GM23338 (cell line): ENCODE data around the gene PDX1. TPM values are rescaled to one million over a fixed set of nuclear protein-coding genes. Genes with fewer than 3 reads are reported as not detected.

Experiments used
- ATAC-seq: fragments of 200-7000 bp; cut with Tn5 transposase; 3 replicates; pipeline ENCODE4 v1.9.1; 2020
- DNase-seq: peaks from one replicate; pipeline ENCODE4 v3.0.0-alpha.2; 2015; ENCODE audit warnings: low spot score
- H2AFZ ChIP-seq: fragments of 200-600 bp; sonication (generic); 2 replicates; pipeline ENCODE4 v1.8.0; 2016; ENCODE audit warnings: antibody characterized with exemption, mild to moderate bottlenecking, moderate library complexity
- H3F3A ChIP-seq: fragments of 200-600 bp; sonication (generic); replicated peaks from 2 replicates; pipeline ENCODE4 v1.8.0; 2017; ENCODE audit warnings: antibody characterized with exemption, mixed run types, low read depth
- H3K27ac ChIP-seq: fragments of 200-600 bp; sonication (generic); 2 replicates; pipeline ENCODE4 v1.6.1; 2016; ENCODE audit warnings: low read depth
- H3K27me3 ChIP-seq: fragments of 200-600 bp; sonication (generic); 2 replicates; pipeline ENCODE4 v1.8.0; 2016; ENCODE audit warnings: mild to moderate bottlenecking, mixed run types, moderate library complexity; ENCODE audit not compliant: insufficient read depth
- H3K36me3 ChIP-seq: fragments of 200-600 bp; sonication (generic); 2 replicates; pipeline ENCODE4 v1.8.0; 2016; ENCODE audit warnings: mild to moderate bottlenecking; ENCODE audit not compliant: insufficient read depth
- H3K4me1 ChIP-seq: fragments of 200-600 bp; sonication (generic); 2 replicates; pipeline ENCODE4 v1.8.0; 2016; ENCODE audit warnings: mild to moderate bottlenecking, moderate library complexity; ENCODE audit not compliant: insufficient read depth
- H3K4me2 ChIP-seq: fragments of 200-600 bp; sonication (generic); 2 replicates; pipeline ENCODE4 v1.7.1; 2017; ENCODE audit warnings: mixed run types
- H3K4me3 ChIP-seq: fragments of 200-600 bp; sonication (generic); 2 replicates; pipeline ENCODE4 v1.6.1; 2016; ENCODE audit warnings: mixed run types
- H3K79me2 ChIP-seq: fragments of 200-600 bp; sonication (generic); replicated peaks from 2 replicates; pipeline ENCODE4 v1.8.0; 2017; ENCODE audit warnings: mild to moderate bottlenecking; ENCODE audit not compliant: insufficient read depth
- H3K9me2 ChIP-seq: fragments of 200-600 bp; sonication (generic); 2 replicates; pipeline ENCODE4 v1.8.0; 2017; ENCODE audit not compliant: insufficient read depth
- H4K20me1 ChIP-seq: fragments of 200-600 bp; sonication (generic); replicated peaks from 2 replicates; pipeline ENCODE4 v1.8.0; 2017; ENCODE audit warnings: mild to moderate bottlenecking; ENCODE audit not compliant: insufficient read depth
- H3K27ac Mint-ChIP-seq: 2 replicates; pipeline ENCODE4 v1.8.0; 2020; ENCODE audit warnings: inconsistent platforms, mild to moderate bottlenecking, moderate library complexity, mixed read lengths
- H3K27me3 Mint-ChIP-seq: 3 replicates; pipeline ENCODE4 v1.8.0; 2022; ENCODE audit warnings: low read depth, mild to moderate bottlenecking, moderate library complexity, mixed read lengths, inconsistent platforms; ENCODE audit not compliant: insufficient read depth, poor library complexity
- H3K36me3 Mint-ChIP-seq: 3 replicates; pipeline ENCODE4 v1.8.0; 2021; ENCODE audit warnings: low read depth, mild to moderate bottlenecking, inconsistent platforms, moderate library complexity, mixed read lengths
- H3K4me1 Mint-ChIP-seq: 3 replicates; pipeline ENCODE4 v1.8.0; 2020; ENCODE audit warnings: mild to moderate bottlenecking, inconsistent platforms, mixed read lengths
- H3K4me3 Mint-ChIP-seq: 3 replicates; pipeline ENCODE4 v1.8.0; 2021; ENCODE audit warnings: moderate library complexity, mild to moderate bottlenecking, inconsistent platforms, mixed read lengths
- H3K9me3 Mint-ChIP-seq: 3 replicates; pipeline ENCODE4 v1.8.0; 2020; ENCODE audit warnings: moderate library complexity, mild to moderate bottlenecking, inconsistent platforms, mixed read lengths
- CREB1 ChIP-seq: fragments of 250-450 bp; sonication (Bioruptor Pico); IDR thresholded peaks from 2 replicates; pipeline ENCODE4 v1.5.0; 2020; ENCODE audit warnings: low read depth, mild to moderate bottlenecking, moderate library complexity
- CTCF ChIP-seq, 2 experiments: fragments of 200-600 bp in 1 of 2; sonication (generic) in 1 of 2; conservative IDR thresholded peaks; 2 replicates each; pipeline versions ENCODE4 v1.5.1 to v1.6.1; 2016 to 2017; ENCODE audit warnings: antibody characterized with exemption in 2 of 2, low read depth in 2 of 2, mild to moderate bottlenecking in 2 of 2, moderate library complexity in 1 of 2
- ZNF114 ChIP-seq: fragments of 250-450 bp; sonication (Bioruptor Pico); IDR thresholded peaks from 2 replicates; pipeline ENCODE4 v1.5.0; 2020; ENCODE audit warnings: mild to moderate bottlenecking, moderate library complexity
- polyA plus RNA-seq: library from polyadenylated mRNA; unstranded; fragments of >200 nt; fragmentation: Nextera tagmentation; extraction: Ambion mirVana; gene quantifications from 2 replicates; pipeline ENCODE4 v1.2.1, GENCODE V29; 2016
- small RNA-seq: library from RNA; depleted of rRNA; stranded (forward); fragments of <200 nt; gene quantifications from one replicate; pipeline ENCODE3, GENCODE V24; 2014; ENCODE audit warnings: low replicate concordance
- total RNA-seq: library from RNA; depleted of rRNA; stranded (reverse); fragments of >200 nt; shearing (Covaris generic); gene quantifications from 2 replicates; pipeline ENCODE4 v1.2.3, GENCODE V29; 2014; rRNA removed

Gene PDX1
- total and polyA plus RNA-seq, 2 experiments from 2014 or later: not detected

DNA sequence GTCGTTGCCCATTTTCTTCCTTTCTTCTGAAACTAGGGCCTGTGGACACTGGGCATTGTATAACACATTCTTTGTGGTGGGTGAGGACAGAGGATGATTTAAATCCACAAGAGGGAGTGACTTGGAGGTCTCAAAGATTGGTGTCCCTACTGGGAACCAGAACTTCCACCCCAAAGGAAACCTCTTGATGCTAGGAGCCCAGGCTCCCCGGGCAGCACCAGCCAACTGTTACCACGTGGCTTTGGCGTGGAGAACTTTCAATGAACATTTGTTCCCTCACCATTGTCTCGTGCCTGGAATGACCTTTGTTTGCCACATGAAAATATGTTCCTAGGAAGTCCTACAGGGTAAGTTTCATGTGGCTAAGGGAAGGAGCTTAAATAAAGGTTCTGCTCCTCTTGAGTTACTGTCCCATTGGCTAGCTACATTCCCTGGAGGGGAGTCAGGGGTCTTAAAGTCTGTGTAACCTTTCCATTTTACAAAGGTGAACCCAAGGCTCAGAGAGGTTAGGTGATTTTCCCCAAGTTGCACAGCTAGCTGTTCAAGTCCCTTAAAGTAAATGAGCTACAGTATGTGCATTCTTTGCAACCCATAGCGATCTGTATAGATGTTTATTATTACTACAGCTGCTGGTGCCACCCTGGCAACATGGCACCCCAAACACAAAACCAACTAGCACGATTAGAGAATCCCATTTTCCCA, 54.3 kb downstream of the PDX1 start:
- H4K20me1 ChIP-seq: peaks cover 38% of the 10 kb centered on the region
- no peaks in the 10 kb centered on the region for H3K9me2 ChIP-seq
- ATAC-seq (no peak), DNase-seq (no peak)
- no peaks in the 10 kb centered on the region for H3K79me2 ChIP-seq
- Mint-ChIP-seq H3K36me3 (no peaks in the 10 kb centered on the region), H3K27ac (no peak overlapping the region), H3K27me3 (peaks cover 99% of the 10 kb centered on the region), H3K4me3 (no peak overlapping the region), H3K9me3 (peaks cover 3% of the 10 kb centered on the region; the same call in 1 of the 3 replicates), H3K4me1 (peaks cover 47% of the 10 kb centered on the region)
- no peak overlapping the region for H3K4me3 ChIP-seq
- no peak overlapping the region for H3K27ac ChIP-seq
- TF ChIP-seq ZNF114: no peak
- no peak for TF ChIP-seq CTCF (conservative IDR thresholded peaks at IDR 0.05; ENCODE audit: low read depth in 2 of 2)
- TF ChIP-seq CREB1 (CRISPR knock-in tag): no peak
- peaks cover 61% of the 10 kb centered on the region for H3K4me1 ChIP-seq
- no peak overlapping the region for H2AFZ ChIP-seq
- peaks cover 100% of the 10 kb centered on the region for H3K27me3 ChIP-seq
- peaks cover 59% of the 10 kb centered on the region for H3F3A ChIP-seq
- H3K4me2 ChIP-seq: no peak overlapping the region
- no peaks in the 10 kb centered on the region; the same call in 1 of the 2 replicates for H3K36me3 ChIP-seq

Small RNAs within 50 kb of the gene (small RNA-seq; reads per million reads assigned to genes)
- gene ATP5F1EP2: not detected

Other genes with a start within 250 kb of the PDX1 start
- not detected in 2 replicates for gene GSX1, start 127.5 kb upstream of the PDX1 start, total RNA-seq
- not detected in 2 replicates for gene GSX1, start 127.5 kb upstream of the PDX1 start, polyA plus RNA-seq
- not detected in 2 replicates for gene CDX2, start 49.3 kb downstream of the PDX1 start, total RNA-seq
- 0.12 TPM in 1 of 2 replicates, not detected in the other for gene CDX2, start 49.3 kb downstream of the PDX1 start, polyA plus RNA-seq
- not detected in 2 replicates for gene URAD, start 68.7 kb downstream of the PDX1 start, total RNA-seq
- gene URAD, start 68.7 kb downstream of the PDX1 start, polyA plus RNA-seq: not detected in 2 replicates
- 0.17 and 0.66 TPM in 2 replicates for gene FLT3, start 180.6 kb downstream of the PDX1 start, total RNA-seq
- 0.23 and 0.44 TPM in 2 replicates for gene FLT3, start 180.6 kb downstream of the PDX1 start, polyA plus RNA-seq
- gene PAN3, start 218.5 kb downstream of the PDX1 start, total RNA-seq: 52.5 and 58.2 TPM in 2 replicates
- 20.6 and 27.4 TPM in 2 replicates for gene PAN3, start 218.5 kb downstream of the PDX1 start, polyA plus RNA-seq